Nasal cavity respiratory epithelium epithelial cell of viscerocranial mucosa (primary cell): ENCODE measurements around the gene BPHL. TPM values are rescaled to one million over a fixed set of nuclear protein-coding genes. Genes with fewer than 3 reads are reported as not detected.

ENCODE experiments used
- total RNA-seq: library from RNA; depleted of rRNA; stranded (reverse); fragments of >200 nt; gene quantifications from 2 replicates; pipeline ENCODE4 v1.2.3, GENCODE V29; 2014

Gene BPHL
- 12.0 and 21.4 TPM in 2 replicates for total RNA-seq

DNA sequence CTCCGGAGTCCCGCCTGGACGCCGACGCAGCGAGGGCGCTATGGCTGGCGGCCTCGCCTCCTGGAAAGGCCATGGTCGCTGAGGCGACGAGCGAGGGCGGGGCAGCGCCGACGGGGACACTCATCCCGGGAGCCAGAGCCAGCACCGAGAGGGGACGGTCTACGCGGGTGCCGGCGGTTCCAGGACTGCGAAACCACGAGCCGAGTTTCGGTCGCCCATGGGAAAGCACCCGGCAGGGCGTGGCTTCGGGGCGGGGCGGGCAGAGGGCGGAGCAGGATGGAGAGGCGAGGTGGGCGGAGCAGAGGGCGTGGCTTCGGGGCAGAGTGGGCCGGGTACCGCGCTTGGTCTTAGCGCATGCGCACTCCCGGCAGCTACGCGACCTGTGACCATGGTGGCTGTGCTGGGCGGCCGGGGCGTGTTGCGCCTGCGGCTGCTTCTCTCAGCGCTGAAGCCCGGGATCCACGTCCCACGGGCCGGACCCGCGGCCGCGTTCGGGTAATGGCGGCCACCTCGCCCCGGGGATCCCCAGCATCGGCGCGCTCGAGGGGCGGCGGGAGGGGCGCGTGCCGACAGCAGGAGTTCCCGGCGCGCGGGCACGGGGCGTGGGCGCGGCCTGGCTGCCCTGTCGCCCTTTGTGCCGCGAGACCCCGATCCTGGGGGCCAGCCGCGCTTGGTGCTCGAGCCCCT, at the start of gene BPHL:
Gene BPHL (plus strand): TSS at position 359 of the 687 bp plus-strand sequence. CDS start 30 bp downstream, at position 389.

GRCh38 chr6:3157131-3157933, 38.8 kb downstream of the BPHL start, which contains the start of gene TUBB2A:
Gene TUBB2A, minus strand, starts transcription at chr6:3157544. Its CDS starts 81 bp downstream, at chr6:3157463.

Other genes starting within 250 kb of the BPHL start
- 1.7 and 11.7 TPM in 2 replicates for gene SERPINB9, start 215.4 kb upstream of the BPHL start, total RNA-seq
- 30.4 and 66.5 TPM in 2 replicates for gene SERPINB6, start 147.1 kb upstream of the BPHL start, total RNA-seq
- gene NQO2, start 118.8 kb upstream of the BPHL start, total RNA-seq = 14.0 and 26.6 TPM in 2 replicates
- 14.4 and 31.3 TPM in 2 replicates for gene RIPK1, start 50.2 kb upstream of the BPHL start, total RNA-seq
- gene TUBB2A, start 38.8 kb downstream of the BPHL start, total RNA-seq = 28.4 and 59.9 TPM in 2 replicates
- under 0.01 and 1.4 TPM in 2 replicates for gene TUBB2B, start 108.9 kb downstream of the BPHL start, total RNA-seq
- gene PSMG4, start 140.2 kb downstream of the BPHL start, total RNA-seq = 16.7 and 17.4 TPM in 2 replicates